GM18861 (cell line): ENCODE results near the gene ZKSCAN4.
A peak's percentile ranks its signal among the peaks of the same experiment; 100 is the strongest.

ENCODE experiments used
- ATAC-seq: cut with Tn5 transposase; IDR thresholded peaks from one replicate; pipeline ENCODE4 v1.9.1; 2021; ENCODE audit not compliant: unreplicated experiment

The ZKSCAN4 gene

DNA sequence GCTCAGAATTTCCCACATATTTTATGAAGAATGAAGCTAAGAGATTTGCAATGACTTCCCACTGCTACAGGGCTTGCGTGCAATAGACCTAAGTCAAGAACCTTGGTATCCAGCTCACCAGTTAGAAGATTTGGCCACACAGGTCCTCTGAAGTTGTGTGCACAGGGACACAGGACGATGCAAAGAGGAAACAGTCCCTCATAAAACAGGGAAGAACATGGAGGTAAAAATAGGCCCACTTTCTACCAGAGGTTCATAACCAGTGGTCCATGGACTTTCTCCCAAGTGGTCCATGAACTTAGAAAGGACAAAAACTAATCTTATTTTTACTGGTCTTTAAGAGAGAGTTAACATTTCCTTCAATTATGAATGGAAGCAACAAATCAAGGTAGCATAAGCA is 1.3 kb downstream of the ZKSCAN4 start:
- no peak for ATAC-seq

DNA sequence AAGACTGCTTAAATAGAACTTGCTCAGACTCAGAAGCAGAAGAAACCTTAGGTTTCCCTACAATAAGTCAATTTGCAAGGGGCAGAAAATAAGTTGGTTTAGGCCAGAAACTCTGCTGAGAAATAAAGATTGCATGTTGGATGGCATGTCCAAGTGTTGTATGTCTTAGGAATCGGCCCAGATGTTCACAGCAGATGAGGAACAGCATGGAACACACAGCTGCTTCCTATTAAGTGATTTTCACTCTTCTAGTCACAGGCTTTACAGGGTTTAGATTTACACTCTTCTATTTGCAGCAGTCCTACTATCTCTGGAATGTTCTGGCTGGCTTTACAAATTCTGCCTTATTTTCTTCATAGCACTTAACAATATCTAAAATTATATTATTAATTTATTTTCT is 3.2 kb downstream of the ZKSCAN4 start:
- ATAC-seq, result no peak

DNA sequence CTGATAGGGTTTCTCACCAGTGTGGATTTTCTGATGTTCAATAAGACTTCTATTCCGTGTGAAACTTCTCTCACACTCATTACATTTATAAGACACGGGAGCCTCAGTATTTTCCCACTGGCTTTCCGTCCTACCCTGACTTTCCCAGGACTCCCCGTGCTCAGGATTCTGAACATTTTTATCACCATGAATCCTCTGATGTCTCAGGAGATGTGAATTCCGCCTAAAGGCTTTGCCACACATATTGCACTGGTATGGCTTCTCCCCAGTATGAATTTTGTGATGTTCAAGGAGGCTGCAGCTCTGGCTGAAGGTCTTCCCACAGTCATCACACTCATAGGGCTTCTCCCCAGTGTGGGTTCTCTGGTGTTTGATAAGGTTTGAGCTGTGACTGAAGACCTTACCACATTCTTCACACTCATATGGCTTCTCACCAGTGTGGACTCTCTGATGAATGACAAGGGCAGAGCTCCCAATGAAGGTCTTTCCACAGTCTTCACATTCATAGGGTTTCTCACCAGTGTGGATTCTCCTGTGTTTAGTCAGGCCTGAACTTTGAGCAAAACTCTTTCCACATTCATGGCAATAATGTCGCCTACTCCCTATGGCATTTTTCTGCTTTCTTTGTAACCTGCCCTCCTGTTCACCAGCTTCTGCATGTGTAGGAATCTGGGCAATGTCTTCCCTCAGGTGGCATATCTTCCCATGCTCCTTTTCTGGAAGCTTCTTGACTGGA is 6.7 kb downstream of the ZKSCAN4 start:
- ATAC-seq, result no peak

DNA sequence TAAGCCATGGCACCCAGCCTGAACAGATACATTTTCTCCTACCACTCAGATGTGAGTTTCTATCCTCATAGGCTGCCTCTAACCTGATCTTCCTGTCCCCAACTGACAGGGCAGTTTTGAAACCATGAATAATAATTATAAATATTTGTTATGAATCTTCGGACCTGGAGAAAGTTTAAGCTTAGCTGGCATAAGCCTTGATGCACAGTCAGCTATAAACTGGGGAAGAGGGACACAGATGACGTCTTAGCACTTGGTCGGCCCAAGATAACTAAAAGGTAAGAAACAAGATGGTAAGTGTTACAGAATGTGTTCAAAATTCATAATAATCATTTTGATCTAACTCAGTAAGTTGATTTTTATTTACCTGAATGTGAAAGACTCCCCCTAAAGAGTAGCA is 8.1 kb downstream of the ZKSCAN4 start:
- no peak for ATAC-seq

DNA sequence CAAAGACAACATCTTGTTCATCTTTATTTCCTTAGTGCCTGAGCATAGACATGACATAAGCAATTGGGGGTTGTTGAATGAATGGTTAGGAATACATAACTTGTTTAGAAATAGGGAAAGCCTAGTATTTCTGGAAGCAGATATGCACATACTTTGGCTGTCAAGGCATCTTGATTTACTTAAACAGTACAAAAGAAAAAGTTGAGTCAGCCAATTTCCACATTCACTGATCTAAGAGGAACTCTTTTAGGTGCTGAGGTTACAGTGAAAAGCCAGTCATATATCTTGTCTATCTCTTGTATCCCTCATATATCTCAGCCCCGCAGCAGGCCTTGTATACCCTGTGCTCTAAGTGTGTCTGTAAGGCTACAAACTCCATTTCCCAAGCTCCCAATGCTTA is 11.6 kb downstream of the ZKSCAN4 start:
- no peak for ATAC-seq

DNA sequence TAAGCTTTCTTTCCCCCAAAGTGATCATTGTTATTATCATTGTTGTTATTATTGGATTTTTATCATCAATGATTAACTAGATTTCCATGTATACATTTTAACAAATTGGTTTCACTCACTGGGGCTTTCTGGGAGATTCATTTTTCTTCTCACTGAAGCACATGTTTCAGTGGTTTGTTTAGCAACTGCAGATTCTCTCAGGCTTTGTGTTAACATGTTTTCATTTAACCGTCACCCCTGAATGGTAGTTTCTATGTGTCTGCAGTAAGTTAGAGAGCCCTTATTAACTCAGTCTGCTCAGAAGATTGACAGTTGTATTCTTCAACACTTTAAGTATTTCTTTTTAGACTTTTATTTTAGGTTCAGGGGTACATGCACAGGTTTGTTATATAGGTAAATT is 12.4 kb downstream of the ZKSCAN4 start:
- peak; percentile 79 for ATAC-seq

DNA sequence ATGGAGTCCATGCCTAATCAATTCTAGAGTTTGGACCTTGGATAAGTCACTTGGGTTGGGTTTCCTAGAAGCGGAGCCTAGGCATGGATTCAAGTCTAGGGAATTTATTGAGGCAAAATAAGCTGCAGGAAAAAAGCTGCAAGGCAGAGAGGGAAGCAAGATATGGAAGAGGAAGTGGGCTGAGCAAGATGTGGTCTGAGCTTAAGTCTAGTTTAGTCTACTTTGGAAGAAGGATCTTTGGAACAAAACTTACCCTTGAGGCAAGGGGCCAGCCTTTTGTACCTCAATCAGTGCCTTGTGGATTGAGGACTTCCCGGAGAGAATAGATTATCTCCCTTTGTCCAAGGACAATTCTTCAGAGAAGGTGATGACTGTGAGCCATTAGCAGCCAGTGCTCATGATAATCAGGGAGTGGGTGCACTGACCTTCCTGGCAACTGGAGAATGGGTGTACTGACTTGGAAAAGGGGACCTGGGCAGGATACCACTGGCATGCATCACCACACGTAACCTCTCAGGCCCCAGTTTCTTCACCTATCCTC is 16.1 kb downstream of the ZKSCAN4 start:
- ATAC-seq, result no peak

DNA sequence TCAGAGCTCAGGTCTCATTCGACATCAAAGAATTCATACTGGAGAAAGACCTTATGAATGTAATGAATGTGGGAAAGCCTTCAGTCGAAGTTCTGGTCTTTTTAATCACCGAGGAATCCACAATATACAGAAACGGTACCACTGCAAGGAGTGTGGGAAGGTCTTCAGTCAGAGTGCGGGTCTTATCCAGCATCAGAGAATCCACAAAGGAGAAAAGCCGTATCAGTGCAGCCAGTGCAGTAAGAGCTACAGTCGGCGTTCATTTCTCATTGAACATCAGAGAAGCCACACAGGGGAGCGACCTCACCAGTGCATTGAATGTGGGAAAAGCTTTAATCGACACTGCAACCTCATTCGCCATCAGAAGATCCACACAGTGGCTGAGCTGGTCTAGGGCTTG is 19.3 kb downstream of the ZKSCAN4 start:
- ATAC-seq, result no peak

DNA sequence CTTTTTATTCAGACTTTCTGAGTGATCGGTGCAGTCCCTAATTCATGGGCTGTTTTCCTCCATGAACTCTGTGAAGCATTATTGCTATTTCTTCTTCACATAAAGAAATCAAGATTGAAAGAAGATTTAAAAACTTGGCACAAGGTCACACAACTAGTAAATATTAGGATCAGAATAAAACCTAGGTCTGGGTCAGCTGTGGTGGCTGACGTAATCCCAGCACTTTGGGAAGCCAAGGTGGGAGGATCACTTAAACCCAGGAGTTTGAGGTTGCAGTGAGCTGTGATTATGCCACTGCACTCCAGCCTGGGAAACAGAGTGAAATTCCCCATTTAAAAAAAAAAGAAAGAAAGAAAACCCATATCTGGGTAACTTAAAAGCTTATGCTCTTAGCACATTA is 25.6 kb downstream of the ZKSCAN4 start:
- ATAC-seq, result no peak

DNA sequence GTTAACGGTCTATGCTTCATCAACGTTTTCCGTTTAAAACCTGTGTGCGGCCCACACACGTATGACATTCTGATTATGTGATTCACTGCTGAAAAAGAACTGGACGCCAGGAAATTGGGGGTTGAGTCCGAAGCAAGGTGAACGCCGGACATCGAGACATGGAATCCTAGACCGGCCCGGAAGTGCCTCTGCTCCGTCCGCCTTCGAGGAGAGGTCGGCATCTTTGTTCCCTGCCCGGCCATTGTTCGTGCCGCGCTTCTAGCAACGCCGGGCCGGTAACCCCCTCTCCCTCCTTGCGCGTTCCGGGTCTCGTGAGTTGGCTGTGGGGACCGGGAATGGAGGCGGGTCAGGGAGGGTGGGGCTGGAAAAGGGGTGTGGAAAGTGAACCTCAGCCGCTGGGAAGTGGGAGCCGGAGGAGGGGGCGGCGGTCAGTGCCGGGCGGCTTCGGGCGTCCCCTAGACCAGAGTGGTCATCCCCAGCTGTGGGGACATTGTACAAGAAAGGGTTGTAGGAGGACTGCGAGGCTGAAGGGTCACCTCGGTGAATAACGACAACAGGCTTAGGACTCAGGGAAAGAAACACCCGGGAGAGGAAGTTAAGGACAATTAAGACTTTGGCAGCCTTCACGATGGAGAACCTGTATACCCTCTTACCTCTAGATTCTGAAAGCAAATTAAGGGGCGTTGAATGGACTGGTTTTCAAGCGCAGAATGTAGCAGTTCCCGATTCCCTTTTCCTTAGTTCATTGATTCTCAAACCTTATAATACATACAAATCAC is 26.8 kb downstream of the ZKSCAN4 start, which contains the start of gene ZSCAN9:
Gene ZSCAN9 (plus strand): TSS at position 220 of the 779 bp plus-strand sequence. CDS start 1,810 bp downstream, outside the sequence.
- peak; percentile 70 for ATAC-seq

DNA sequence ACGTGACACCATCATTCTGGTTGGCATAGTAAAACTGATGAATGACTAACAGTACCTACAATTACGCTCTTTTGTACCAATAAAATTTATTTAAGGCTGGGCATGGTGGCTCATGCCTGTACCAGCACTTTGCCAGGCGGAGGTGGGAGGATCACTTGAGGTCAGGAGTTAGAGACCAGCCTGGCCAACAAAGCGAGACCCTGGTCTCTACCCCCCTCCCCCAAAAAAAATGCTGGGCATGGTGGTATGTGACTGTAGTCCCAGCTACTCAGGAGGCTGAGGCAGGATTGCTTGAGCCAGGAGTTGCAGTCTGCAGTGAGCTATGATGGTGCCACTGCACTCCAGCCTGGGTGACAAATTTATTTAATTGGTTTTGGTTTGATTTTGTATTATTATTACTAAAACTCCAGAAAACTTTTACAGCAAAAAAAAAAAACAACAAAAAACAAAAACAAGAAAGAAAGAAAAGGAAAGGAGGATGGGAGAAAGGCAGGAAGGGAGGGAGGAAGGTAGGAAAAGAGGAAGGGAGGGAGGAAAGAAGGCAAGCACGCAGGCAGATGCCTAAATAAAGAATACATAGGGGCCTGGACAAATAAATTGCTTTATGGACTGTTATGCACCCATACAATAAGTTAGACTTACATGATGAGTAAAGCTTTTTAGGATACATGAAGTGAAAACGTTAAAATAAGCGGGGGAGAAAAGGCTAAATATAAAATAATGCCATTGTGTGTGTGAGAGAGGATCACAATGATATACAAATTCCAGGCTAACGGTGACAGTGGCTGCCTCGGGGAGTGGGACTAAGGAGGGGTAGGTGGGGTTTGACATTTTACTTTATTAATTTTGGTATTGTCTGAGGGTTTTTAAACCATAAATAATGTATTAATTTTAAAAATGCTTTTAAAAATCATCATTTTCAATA is 27.7 kb downstream of the ZKSCAN4 start:
- ATAC-seq, result no peak

DNA sequence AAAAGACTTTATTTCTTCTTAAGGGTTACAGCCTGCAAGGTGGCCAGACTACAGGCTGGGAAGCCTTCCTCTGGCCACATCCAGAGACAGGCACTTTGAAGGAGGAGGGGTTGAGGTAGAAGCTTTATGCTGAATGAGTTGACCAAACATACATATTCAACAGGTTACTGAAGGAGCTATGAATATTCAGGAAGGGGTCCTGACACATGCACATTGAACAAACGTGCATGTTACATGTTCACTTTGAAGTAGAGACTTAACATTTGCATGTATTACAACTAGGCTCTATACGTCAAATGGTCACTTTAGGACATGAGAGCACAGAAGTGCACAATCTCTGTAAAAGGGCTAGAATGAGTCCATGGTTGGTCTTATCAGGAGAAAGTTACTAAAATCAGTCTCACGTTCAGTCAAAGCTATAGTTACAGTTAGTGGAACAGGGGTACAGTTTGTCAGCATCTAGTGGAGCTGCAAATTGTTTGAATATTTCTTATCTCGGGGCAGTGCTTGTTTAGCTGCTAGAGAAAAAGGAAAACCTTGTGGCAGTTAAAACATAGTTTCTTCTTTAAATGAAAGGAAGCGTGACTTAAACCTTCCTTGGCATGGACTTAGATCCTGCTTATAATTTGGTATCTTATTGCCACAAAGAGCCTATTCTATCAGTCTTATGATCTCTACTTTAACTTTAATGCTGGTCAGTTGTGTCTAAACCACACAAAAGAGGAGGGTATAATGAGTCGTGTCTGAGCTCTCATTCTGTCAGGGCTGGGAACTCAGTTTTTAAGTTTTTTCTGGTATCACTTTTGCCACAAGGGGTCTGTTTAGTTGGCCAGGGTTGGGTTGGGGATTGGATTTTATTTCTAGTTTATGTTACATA is 31.6 kb downstream of the ZKSCAN4 start:
- no peak for ATAC-seq

DNA sequence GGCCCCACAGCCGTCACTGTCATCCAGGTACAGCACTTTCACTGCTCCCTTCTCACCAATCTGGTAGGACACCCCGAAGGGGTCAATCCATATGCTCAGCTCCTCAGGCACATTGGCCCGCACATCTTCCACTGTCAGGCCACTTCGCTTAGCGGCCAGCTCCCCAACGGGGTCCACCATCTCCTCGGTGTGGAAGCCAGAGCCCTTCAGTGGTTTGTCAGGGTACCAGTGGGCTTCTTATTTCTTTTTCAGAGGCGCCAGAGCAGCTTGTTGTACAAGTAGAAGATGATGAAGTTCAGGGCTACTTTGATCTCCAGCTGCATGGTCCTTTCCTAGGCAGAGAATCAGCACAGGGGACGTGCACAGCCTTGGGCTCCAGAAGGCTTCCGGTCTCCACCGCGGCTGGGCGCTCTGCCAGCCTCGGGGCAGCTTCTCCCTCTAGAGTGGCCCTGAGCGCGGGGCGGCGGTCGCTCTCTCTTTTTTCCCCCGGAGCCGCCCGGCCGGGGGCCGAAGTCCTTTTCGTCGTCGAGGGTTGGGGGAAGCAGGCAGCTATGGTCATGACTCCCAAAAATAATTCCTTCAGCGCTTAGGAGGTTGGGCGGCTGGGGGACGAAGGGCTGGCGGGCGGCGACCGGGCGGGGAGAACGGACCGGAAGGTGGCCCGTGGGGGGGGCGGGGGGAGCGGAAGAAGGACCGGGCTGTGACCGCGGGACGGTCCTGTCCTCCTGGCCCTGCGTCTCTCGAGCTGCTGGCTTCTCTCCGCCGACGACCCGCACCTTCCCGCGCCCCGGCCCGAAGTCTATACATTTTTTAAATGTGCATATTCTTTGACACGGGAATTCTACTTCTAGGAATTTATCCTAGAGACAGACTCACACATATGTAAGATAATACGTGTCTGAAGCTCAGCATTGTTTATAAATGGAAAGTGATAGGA is 33.5 kb downstream of the ZKSCAN4 start:
- ATAC-seq, result no peak

DNA sequence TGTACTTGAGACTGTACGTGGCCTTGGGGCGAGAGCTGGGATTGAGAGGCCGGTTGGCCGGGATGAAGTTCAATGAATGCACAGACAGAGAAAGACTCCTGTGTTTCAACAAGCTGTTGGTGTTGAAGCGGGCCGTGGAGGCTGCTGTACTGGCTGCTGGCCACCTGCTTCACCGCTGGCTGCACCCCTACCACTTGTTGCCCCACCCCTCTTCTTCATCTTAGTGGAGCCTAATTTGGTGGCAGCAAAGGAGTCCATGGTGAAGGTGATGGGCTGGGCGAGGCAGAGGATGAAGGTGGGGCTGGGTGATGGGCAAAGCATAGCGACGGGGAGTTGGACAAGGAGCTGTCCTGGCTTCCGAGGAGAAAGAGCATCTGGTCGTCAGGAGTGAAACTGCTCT is 34.2 kb downstream of the ZKSCAN4 start:
- no peak for ATAC-seq

DNA sequence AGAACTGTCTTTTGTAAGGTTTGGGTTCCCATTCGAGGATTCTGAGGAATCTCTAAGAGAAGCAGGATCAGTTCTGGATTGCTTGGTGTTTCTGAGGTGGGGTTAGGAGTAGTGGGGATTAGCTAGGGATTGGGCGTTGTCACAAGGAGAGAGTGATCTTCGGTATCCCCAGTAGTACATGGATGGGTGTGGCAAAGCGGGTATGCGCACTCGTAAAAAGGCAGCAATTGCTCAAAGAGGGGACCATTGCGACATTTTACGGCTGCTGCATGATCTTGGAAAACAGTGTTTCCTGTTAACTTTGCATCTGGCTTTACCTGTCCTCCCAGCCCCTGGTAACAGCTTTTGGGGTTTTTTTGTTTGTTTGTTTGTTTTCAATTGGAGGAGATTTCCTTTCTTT is 36.6 kb downstream of the ZKSCAN4 start:
- ATAC-seq, result no peak

DNA sequence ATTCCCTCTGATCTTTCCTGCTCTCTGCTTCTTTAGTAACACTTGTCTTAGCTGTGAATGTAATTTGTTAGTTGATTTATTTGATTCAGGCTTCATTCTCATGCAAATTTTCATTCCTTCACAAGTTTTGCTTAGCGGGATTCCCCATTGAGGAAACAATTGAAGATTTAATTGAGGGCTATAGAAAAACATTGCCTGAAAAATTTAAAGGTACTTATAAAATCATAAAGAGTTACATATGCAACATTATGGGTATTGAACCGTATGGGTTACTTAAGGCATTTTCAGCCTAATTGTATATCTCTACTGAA is 38.9 kb downstream of the ZKSCAN4 start:
- no peak for ATAC-seq

DNA sequence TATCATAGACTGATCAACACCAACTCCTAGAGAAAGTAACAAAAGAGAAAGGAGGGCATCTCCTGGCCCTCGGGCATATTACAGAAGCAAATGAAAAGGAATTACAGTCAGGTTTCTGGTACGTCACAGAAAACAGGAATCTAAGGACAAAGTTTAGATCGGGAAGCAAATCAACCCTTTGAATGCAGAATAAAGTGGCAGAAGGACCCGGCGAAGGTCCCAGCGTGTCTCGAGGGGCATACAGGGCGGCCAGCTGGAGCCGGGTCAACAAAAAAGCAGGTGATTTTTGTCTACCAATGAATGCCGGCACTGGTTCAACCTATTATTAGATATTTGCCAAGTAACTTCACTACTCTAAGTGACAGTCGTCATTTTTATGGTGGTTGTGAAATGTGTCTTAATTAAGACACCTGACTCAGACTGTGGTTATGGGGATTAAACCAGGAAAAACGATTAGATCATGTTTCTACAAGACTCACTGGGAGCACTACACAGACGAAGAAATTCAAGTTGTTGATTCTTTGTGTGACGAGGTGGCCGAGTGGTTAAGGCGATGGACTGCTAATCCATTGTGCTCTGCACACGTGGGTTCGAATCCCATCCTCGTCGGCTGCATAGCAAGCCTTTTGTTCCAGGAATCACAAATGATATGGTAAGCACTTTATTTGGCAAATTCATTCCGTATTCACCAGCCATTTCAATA is 39.4 kb downstream of the ZKSCAN4 start:
- ATAC-seq, result peak; percentile 40

DNA sequence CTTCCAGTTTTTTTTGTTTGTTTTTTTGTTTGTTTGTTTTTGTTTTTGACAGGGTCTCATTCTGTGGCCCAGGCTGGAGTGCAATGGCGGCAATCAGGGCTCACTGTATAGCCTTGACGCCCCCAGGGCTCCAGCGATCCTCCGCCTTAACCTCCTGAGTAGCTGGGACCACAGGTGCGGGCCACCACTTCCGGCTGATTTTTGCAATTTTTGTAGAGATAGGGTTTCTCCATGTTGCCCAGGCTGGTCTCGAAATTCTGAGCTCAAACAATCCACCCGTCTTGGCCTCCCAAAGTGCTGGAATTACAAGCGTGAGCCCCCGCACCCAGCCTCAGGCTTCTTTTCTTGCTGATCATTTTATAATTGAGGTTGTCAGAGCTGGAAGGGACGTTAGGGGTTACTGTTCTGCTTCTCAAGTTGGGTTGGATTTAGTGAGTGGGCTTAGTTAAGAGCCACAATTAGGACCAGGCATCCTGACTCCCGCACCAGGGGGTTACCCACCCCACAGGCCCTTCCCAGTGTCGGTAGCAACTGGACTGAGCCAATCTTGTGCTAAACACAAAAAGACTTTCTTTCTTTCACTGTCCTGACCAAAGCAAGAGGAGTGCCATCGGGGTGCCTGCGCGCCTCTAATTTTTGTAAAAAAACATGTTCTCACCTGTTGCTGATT is 40.1 kb downstream of the ZKSCAN4 start:
- ATAC-seq, result no peak
